Heart left ventricle (tissue), 13 donors: ENCODE results near the gene STRIP1.

Experiments
- CTCF ChIP-seq, 12 donors: fragments of 200-600 bp; sonication (generic) in 4 of 12; IDR thresholded peaks; one replicate each; pipeline versions ENCODE4 v1.5.0 to v1.8.0; 2018 to 2022; ENCODE audit warnings: antibody characterized with exemption in 12 of 12, mild to moderate bottlenecking in 5 of 12
- POLR2A ChIP-seq, 2 donors: fragments of 450-650 bp; IDR thresholded peaks; one replicate each; pipeline ENCODE4 v1.6.1; 2017; ENCODE audit warnings: antibody characterized with exemption in 2 of 2, mild to moderate bottlenecking in 2 of 2, moderate library complexity in 2 of 2
- donor health status: ischemic (EF 13 %, LVEDD 7.1; RV severe dilation, severe dysfunction).
- donor health status: DM: no; HTN: yes; CAD: no.
- donor health status: DM: no; HTN: no; CAD: no.
- donor health status: ischemic (EF 25% LVEDD 6.9; RV normal size, moderate dysfunction).
- donor health status: ischemic (EF 25% LVEDD 5.7; RV mildly dilated, moderate dysfunction).
- donor health status: ischemic (EF 35%, LVEDD 5.7; RV mildly dilated, moderate dysfunction).
- donor health status: nonischemic (EF 11% LVEDD 7.7; RV severe dilation, severe dysfunction).
- donor health status: DM: yes; HTN: yes; CAD: no.
- donor health status: PGD.
- donor health status: ischemic (EF 29% LVEDD 5.4; RV normal size, mild dysfunction).
- donor health status: nonischemic (EF 23%, LVEDD 6.1; RV moderate dilation, normal function).

GRCh38 chr1:110006516-110006915 lies 27.9 kb upstream of the STRIP1 start:
- TF ChIP-seq CTCF (IDR thresholded peaks at IDR 0.05), result no peak
- no peak for TF ChIP-seq POLR2A (IDR thresholded peaks at IDR 0.05)
